Measurements from ENCODE around the gene APIP.

Gene APIP

GRCh38 chr11:34941688-34942087, 25.5 kb upstream of the APIP start:
- Histone ChIP-seq H3K36me3 (replicated peaks) (no peaks in the 10 kb centered on the region), H3K27ac (no peak overlapping the region), H3K4me3 (ENCODE audit: low read depth, low read length) (no peak overlapping the region), H3K27me3 (replicated peaks) (no peaks in the 10 kb centered on the region)
- no peak for DNase-seq
- TF ChIP-seq CTCF (IDR thresholded peaks at IDR 0.05; ENCODE audit: low read depth, low read length, missing control alignments): no peak
- in situ Hi-C loops (cut with HindIII; ENCODE audit: low pct_ligation_motif_present, low sequenced_read_pairs): loop anchor here (25.0 kb wide), 1 partner anchor 446 kb away; no protein-coding TSS in a partner anchor

- TF ChIP-seq CTCF (IDR thresholded peaks at IDR 0.05; ENCODE audit: low read depth, low read length, missing control alignments): no peak
- in situ Hi-C loops (cut with HindIII; ENCODE audit: low pct_ligation_motif_present, low sequenced_read_pairs): loop anchor here (25.0 kb wide), 1 partner anchor 447 kb away; no protein-coding TSS in a partner anchor
- DNase-seq: peak; percentile 51
- Histone ChIP-seq H3K27me3 (replicated peaks) (no peaks in the 10 kb centered on the region), H3K36me3 (replicated peaks) (no peaks in the 10 kb centered on the region), H3K27ac (peak overlapping the region; percentile 24), H3K4me3 (ENCODE audit: low read depth, low read length) (no peak overlapping the region)
Measured at GRCh38 chr11:34940026-34940677, 24.0 kb upstream of the APIP start.

GRCh38 chr11:34938611-34939010, 22.4 kb upstream of the APIP start:
- Histone ChIP-seq H3K36me3 (replicated peaks) (no peaks in the 10 kb centered on the region), H3K4me3 (ENCODE audit: low read depth, low read length) (no peak overlapping the region), H3K27ac (no peak overlapping the region), H3K27me3 (replicated peaks) (no peaks in the 10 kb centered on the region)
- TF ChIP-seq CTCF (IDR thresholded peaks at IDR 0.05; ENCODE audit: low read depth, low read length, missing control alignments): no peak
- in situ Hi-C loops (cut with HindIII; ENCODE audit: low pct_ligation_motif_present, low sequenced_read_pairs): loop anchor here (25.0 kb wide), 1 partner anchor 449 kb away; no protein-coding TSS in a partner anchor
- DNase-seq: no peak

GRCh38 chr11:34936945-34937629, 20.9 kb upstream of the APIP start:
- no peak for TF ChIP-seq CTCF (IDR thresholded peaks at IDR 0.05; ENCODE audit: low read depth, low read length, missing control alignments)
- no peaks in the 10 kb centered on the region for H3K36me3 ChIP-seq (replicated peaks)
- in situ Hi-C loops (cut with HindIII; ENCODE audit: low pct_ligation_motif_present, low sequenced_read_pairs): loop anchor here (25.0 kb wide), 1 partner anchor 450 kb away; no protein-coding TSS in a partner anchor
- no peak overlapping the region for H3K4me3 ChIP-seq (ENCODE audit: low read depth, low read length)
- H3K27ac ChIP-seq: no peak overlapping the region
- DNase-seq: no peak
- no peaks in the 10 kb centered on the region for H3K27me3 ChIP-seq (replicated peaks)

- H3K4me3 ChIP-seq (ENCODE audit: low read depth, low read length): no peak overlapping the region
- DNase-seq: no peak
- H3K27ac ChIP-seq: no peak overlapping the region
- no peak for TF ChIP-seq CTCF (IDR thresholded peaks at IDR 0.05; ENCODE audit: low read depth, low read length, missing control alignments)
- no peaks in the 10 kb centered on the region for H3K27me3 ChIP-seq (replicated peaks)
- no peaks in the 10 kb centered on the region for H3K36me3 ChIP-seq (replicated peaks)
- in situ Hi-C loops (cut with HindIII; ENCODE audit: low pct_ligation_motif_present, low sequenced_read_pairs): loop anchor here (25.0 kb wide), 1 partner anchor 457 kb away; no protein-coding TSS in a partner anchor
Measured at GRCh38 chr11:34929794-34930763, 13.9 kb upstream of the APIP start.
